AG09309 (cell line): ENCODE data around the gene DELE1.

Experiments
- DNase-seq: peaks from one replicate; pipeline ENCODE4 v3.0.0-alpha.2; 2010; ENCODE audit warnings: low read depth
- H3K4me3 ChIP-seq: 2 replicates; pipeline ENCODE4 v1.5.1; 2011; ENCODE audit warnings: mild to moderate bottlenecking, low read depth, low read length, moderate library complexity; ENCODE audit not compliant: control insufficient read depth
- TF ChIP-seq, protein P1 (sequence below): IDR thresholded peaks from 2 replicates; pipeline ENCODE4 v1.5.1; 2011; ENCODE audit warnings: mild to moderate bottlenecking, low read depth, low read length, inconsistent platforms; ENCODE audit not compliant: insufficient read depth, control insufficient read depth; ENCODE audit errors: missing control alignments

Gene DELE1

DNA sequence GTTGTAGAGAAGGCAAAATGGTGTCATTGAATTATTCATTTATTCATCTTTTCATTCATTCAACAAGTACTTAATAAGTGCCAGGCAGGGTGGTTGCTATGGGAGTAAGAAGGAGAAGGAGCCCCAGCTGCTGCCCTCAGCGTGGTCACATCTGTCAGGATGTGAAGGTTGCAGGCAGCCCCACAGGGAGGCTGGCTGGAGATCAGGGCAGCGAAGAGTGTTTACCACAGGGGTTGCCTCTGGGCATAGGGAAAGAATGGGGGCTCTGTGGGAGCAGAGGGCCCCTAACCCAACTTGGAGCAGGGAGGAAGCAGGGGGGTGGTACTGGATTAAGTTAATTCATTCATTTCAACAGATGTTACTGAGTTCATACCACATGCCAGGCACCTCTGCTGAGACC is 28.3 kb downstream of the DELE1 start:
- DNase-seq, result no peak
- H3K4me3 ChIP-seq, result no peak overlapping the region
- TF ChIP-seq, protein P1, sequence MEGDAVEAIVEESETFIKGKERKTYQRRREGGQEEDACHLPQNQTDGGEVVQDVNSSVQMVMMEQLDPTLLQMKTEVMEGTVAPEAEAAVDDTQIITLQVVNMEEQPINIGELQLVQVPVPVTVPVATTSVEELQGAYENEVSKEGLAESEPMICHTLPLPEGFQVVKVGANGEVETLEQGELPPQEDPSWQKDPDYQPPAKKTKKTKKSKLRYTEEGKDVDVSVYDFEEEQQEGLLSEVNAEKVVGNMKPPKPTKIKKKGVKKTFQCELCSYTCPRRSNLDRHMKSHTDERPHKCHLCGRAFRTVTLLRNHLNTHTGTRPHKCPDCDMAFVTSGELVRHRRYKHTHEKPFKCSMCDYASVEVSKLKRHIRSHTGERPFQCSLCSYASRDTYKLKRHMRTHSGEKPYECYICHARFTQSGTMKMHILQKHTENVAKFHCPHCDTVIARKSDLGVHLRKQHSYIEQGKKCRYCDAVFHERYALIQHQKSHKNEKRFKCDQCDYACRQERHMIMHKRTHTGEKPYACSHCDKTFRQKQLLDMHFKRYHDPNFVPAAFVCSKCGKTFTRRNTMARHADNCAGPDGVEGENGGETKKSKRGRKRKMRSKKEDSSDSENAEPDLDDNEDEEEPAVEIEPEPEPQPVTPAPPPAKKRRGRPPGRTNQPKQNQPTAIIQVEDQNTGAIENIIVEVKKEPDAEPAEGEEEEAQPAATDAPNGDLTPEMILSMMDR, result no peak

DNA sequence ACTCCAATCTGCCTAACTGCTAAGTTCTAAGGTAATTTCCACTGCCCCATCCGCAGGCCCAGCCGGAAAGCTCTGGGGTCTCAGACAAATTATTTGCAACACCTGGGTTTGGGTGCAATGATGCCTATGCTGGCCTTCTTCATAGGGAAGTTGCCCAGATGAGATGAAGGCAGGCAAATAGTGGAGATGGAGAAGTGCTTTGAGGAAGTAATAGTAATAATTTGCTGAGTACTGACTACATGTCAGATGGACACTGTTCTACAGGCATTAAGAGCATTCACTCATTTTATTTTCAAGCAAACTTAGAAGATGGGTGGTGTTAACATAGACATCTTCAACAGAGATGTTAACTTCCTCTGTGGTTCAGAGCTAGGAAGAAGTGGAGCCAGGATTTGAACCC is 30.5 kb downstream of the DELE1 start:
- no peak for DNase-seq
- TF ChIP-seq, protein P1, result no peak
- H3K4me3 ChIP-seq, result no peak overlapping the region

DNA sequence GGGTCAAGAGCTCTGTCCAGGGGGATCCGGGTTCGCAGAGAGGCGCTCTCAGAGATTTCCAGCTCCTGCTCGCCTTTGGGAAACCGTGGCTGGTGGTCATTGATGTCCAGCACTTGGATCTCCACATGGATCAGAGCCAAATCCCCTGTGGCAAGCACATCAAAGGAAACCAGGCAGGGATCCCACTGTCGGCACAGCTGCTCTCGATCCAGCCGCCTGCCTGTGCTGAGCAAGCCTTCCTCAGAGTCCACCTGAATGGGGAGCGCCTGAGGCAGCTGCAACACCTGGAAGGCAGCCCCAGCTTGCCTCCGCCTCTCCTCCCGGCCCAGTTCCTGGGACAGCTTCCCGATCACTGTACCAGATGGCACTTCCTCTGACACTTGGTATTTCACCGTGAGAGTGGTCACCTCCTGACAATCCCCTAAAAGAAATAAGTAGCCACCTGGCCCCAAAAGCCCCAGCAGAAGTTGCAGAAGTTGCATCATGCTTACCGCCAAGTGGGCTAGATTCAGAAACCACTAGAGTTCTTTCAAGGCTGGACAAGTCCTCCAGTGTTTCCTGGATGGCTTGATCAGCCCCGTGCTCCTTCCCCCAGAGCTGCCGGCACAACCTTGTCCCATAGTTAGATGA is 33.8 kb downstream of the DELE1 start:
- no peak overlapping the region for H3K4me3 ChIP-seq
- DNase-seq, result no peak
- TF ChIP-seq, protein P1, result no peak

DNA sequence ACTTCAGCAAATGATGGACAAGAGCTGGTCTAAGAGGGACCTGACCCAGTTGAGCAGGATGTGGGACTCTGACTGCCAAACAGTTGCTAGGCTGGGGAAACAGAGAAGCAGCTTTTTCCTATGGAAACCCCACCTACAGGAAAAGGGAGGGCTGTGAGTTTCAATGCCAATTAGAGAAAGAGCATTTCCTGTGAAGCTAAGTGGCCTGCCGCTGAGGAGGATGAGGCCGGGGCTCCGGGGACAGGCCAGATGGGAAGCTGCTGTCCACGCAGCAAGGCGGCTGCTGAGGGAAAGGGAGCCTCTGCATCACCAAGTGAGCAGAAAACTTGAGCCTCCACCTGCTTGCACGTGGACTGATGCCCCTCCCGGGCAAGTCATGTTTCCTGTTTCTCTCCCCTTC is 34.4 kb downstream of the DELE1 start, which contains the start of gene PCDH12:
Gene PCDH12 (minus strand): TSS at position 90 of the 400 bp plus-strand sequence. CDS start 351 bp downstream, outside the sequence.
- DNase-seq, result no peak

DNA sequence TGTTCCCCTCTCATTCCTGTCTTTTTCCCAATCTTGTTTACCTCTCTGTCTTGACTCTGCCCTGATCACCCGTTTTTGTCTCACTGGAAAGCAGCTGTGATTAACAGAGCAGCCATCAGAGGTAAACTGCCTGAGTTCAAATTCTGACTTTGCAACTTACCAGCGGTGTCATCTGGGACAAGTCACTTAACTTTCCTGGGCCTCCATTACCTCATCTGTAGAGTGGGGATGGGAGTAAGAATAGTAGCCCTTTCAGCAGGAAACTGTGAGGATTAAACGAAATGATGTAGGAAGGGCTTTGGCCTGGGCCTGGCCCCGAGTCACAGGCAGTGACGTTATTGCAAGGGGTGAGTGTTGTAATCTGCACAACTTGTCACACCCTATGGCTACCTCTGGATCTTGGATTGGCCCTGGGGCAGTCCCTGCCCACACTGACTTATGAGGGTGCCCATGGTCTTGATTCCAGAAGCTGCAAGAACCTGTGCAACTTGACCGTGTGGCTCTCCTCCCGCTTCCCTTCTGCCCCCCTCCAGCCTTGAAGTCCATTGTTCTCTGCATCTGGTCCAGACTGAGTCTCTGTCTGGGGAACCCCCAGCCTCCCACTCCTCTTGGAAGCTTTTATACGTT is 35.0 kb downstream of the DELE1 start:
- H3K4me3 ChIP-seq, result no peak overlapping the region
- no peak for DNase-seq
- TF ChIP-seq, protein P1, result no peak

More for the DNA sequence above, 34.4 kb downstream of the DELE1 start, which contains the start of gene PCDH12:
- no peak within 1 kb of the TSS for H3K4me3 ChIP-seq
- TF ChIP-seq, protein P1, result no peak

DNA sequence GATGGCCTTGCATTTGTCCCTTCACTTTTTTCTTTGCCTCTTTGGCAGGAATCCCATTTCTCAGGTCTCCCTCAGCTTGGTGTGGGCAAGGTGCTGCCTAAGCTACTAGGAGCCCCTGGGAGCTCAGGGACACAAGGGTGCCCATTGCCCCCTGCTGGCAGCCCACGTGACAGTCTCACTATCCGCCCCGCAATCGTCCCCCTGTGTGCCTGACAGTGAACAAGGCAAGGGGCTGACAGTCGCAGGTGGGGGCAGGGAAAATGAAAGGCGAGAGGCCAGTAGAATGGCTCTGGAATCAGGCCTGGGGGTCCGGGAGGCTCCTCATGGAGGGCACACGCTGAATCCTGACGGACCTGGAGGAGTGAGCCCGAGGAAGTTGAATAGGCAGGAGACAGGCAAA is 36.3 kb downstream of the DELE1 start:
- TF ChIP-seq, protein P1, result peak; percentile 33
- no peak for DNase-seq
- no peak overlapping the region for H3K4me3 ChIP-seq
